SKM-1 (cell line): Measurements from ENCODE around the gene SPATS2L.

Experiments
- DNase-seq: peaks from one replicate; lab custom pipeline; 2025; ENCODE audit not compliant: unreplicated experiment; lab: John Stamatoyannopoulos, UW

Gene SPATS2L

DNA sequence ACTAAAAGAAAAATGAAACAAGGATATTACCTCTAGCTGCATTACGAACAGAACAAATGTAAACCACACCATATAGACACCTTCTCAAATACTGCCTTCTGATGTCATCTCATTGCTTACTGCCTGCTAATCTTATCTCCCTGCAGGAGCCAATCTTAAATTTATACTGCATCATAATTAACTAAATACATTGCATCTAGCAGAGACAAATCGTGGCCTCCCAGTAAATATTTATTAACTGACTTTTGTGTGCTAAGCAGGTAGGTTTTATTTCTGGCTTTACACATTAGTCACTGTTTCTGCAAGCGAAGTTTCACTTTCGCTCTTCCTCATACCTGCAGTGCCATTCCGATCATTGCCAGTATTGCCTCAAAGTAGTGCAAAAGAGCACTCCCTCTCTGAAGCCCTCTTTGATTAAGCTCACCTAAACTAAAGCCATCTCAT is 67.5 kb downstream of the SPATS2L start:
- DNase-seq, result no peak

DNA sequence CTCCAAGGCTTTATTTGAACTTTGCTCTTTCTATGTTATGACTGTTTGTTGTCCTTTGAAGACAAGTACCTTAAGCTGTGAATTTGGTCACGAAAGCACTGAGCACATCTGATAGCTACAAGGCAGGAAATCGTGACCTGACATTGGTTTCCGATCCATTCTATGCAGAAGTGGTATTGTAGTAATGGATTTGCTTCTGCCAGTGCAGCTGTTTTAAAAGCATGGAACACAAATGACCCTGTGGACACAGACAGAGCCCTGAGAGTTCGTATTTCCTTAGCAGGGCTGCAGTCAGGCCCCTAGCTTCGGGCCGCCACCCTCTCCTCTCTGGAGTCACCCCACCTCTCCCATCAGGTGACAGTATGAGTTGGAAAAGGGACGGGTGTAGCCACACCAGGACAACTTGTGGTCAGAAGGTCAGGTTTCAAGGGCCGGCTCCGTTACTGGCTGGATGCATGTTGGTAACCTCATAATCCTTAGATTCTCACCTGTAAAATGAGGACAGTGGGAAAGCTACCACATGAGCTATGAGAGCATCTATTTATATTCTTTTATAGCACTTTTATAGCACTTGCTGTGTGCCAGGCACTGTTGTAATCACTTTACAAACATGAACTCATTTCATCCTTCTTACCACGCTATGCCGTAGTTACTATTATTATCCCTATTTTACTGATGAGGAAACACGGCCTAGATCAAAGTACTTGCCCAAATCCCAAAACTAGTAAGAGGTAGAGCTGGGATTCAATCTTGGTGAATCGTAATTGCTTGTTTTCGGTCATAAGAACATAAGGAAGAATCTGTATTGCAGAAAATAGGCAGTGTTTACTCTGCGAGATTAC is 70.2 kb downstream of the SPATS2L start:
- DNase-seq, result no peak

DNA sequence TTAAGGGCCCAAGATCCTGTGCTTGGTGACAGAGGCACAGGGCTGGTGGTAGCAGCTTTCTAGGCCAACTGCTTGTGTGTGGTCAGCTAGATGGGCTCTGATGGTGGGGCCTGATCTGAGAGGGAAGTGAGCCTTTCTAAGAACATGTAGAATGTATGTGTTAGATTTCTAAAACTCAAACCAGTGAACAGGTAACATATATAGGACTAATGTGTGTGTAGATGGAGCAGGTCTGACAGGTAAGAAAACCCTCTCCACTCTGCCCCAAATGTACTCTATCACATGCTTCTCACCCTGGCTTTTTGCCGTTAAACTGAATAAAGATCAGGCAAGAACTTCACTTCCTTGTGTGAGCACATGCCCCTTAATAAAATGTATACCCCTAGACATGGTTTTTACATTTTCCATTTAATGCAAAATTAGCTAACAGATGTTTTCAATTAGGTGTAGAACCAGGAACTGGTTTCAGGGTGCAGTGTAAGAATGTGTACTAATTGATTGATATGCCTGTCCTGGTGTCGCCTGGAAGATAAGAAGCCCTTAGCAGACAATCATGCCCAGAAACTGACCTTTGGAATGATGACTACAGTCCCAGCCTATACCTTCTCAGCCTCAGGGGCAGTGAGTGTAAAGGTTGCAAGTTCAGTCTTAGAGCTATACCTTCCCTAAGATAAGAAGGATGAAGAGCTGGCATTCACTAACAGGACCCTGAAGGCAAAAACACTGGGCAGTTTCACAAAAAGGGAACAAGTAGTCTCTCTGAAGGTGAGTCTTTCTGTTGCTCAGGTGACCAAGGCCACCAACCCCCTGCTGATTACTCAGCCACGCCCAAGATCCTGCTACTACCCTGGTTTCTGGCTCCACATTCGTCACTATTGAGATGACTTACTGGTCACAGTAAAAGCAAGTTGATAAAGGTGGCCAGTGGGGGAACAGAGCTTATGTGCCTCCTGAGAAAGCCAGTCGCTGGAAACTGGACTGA is 71.2 kb downstream of the SPATS2L start:
- no peak for DNase-seq

DNA sequence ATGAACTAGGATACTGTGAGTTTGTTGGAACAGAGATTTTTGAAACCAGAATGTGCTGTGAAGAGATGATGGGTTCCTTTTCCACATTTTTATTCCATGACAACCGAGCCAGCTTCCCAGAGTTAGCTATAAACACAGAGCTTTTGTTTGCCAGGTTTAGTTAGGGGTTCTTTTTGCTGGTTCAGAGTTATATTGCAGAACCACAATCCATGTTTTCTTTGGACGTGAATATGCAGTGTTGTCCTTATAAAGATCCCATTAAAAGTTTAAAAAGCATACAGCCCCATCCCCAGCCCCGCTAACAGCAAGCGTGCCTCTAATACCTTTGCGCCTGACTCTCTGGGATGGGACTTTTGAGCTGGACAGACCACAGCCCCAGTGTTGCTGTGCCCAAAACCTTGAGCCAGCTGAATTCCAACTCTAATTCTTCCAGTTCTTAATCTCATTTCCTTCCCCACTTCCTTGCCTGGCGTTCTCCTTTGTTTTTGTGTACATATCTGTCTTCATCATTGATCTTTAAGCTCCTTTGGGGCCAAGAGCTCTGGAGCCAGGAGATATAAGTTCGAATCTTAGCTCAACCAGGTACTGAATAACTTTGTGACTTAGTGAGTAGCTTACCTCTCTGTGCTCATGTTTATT is 72.3 kb downstream of the SPATS2L start:
- no peak for DNase-seq

DNA sequence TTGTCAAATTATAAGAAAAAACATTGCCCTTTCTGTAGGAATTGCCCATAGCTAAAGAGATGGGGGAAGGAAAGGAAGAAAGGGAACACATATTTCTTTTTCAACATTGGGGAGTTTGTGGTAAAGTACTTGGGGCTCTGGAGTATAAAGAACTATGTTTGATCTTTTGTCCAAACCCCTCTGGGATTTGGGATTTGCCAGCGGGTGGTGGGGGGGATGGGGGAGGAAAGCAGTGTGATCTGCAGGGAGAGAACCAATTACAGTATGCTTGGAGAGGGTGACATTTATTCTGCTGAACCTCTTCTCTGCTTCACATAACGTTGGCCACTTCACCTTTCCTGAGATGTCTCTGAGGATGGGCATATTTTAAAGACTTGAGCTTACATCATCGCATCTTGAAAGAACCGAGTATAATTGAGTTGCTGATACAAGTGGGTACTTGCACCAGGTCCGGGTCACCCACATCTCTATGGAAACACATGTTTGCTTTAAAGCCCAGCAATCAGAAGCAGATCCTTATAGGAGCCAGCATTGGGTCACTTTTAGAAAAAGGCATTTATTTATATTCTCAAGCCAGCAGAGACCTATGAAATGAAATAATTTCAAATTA is 73.1 kb downstream of the SPATS2L start:
- no peak for DNase-seq

DNA sequence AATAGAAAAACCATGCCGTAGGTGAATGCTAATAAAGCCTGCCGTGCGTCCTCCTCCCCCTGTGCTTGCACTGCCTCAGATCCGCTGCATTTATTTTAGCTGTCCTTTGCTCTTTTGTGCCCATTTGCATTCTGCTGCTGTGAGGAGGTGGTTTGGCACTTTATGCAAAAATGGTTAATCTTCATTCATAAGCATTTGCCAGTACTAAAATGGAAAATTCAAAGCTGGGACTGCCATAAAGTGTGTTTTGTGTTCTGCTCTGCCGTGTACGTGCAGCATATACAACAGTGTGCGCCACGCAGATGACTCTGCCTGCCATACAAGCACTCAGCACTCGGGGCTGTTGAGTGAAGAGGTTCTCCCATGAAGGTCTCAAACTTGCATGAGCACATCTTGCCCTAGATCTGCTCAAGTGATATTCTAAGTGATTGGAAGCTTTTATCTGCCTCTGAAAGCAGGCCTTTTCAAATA is 73.6 kb downstream of the SPATS2L start:
- DNase-seq, result no peak

DNA sequence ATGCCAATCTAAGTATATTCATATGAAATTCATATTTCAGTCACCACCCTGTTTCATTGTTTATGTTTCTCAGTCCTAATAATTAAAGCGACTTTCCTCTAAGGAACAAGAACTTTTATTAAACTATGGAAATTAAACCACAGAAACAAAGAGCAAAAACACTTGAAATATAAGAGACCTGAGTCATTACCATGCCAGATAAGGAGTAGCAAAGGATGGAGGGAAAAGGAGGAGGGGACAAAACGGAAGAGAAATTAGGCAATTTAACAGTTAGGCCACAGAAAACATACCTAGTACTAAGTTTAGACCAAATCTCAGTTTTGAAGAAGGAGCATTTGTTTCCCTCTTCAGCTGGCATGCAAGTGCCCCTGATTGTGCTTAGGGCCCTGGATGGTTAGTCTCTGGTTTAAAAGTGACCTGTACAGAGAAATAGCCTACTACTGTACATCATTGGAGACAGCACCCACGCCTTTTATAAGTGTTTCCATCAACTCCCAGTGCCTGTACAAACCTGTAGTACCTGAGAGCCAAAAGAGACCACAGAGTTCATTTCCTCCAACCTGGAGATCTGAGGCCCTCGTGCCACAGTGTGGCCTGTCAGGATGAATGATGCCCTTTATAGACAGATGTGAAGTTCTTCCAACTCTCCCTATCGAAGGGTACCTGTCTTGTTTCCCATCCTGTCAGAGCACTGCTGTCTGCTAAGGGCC is 74.5 kb downstream of the SPATS2L start:
- no peak for DNase-seq

DNA sequence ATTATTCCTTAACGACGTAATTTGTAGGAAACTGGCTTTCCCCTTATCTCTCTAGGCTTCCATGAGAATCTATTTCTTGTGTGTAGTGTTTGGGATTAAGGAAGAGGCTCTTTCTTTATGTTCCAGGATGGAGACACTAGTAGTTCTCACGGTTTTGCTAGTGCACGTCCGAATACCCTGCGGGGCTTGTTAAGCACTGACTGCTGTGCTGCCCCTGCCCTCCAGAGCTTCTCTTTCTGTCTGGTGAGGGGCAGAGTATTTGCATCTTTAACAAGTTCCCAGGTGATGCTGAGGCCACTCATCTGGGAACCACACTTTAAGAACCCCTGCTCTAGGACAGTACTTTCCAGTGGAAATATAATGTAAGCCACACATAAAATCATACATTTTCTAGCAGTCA is 76.4 kb downstream of the SPATS2L start:
- DNase-seq, result no peak

DNA sequence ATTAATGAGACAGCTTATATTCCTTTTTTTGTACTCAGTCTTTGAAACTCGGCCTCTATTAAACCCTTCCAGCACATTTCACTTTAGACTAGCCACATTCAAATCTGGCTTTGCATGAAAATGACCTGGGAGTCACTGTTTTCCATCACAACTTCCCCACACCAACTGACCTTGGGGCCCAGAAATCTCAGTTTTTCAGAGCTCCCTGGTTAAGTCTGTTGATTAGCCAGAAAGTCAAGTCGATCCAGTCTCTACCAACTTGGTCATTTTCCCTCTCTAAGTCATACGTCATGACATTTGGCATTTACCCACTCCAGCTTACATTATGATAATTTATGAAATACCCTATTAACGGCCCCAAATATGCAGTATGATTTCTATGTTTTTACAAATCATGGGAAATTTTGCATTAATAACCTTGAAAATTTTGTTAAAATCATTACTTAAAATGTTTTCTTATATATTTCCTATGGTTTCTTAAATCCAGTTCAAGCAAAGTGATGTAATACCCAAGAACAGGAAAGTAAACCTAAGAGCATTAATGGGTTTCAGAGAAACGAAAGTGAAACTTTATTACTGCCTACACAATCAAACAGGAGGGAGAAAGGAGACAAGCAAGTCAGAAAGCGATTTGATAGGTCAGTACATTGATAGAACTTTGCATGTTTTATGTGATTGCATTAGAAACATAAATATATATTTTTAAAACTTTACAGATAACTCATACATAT is 77.1 kb downstream of the SPATS2L start:
- DNase-seq, result no peak

DNA sequence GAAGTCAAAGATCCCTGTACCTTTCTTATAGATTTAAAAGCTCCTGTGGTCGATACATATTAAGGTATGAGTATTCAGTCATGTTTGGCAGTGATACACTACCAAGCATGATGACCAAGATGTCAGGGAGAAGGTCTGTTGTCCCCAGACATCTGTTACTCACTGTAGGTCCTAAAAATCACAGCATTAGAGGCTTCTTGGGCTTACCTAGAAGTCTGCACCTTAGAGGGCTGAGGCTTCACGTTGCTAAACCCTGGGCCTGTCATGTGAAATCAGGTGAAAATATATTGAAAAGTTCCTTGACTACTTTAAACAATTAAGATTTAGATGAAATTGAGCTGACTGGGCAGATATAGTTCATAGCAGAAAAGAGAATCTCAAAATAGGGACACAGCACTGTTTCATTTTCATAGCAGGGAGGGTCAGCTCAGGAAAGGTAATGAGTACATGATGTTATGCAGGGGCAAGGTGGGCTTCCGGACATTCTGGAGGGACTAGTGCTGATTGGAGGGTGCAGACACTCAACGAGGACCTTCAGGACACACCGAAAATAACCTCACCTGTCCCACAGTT is 78.7 kb downstream of the SPATS2L start:
- no peak for DNase-seq

DNA sequence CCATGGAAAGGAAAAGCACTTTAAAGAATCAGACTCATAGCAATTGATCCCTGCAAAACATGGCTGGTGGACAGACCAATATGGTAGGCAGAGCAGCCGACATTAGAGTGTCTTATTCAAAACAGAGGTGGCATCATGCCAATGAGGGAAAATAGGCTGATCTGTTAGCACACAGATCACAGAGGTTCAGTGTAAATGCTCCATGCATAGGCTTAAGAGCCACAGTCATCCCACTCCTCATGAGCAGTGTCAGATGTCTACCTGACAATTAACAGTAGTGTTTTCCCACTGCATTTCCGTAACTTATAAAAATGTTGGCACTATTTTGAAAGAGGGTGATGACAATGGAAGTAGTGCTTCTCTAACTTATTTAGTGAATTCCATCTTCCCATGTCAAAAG is 86.7 kb downstream of the SPATS2L start:
- DNase-seq, result no peak

DNA sequence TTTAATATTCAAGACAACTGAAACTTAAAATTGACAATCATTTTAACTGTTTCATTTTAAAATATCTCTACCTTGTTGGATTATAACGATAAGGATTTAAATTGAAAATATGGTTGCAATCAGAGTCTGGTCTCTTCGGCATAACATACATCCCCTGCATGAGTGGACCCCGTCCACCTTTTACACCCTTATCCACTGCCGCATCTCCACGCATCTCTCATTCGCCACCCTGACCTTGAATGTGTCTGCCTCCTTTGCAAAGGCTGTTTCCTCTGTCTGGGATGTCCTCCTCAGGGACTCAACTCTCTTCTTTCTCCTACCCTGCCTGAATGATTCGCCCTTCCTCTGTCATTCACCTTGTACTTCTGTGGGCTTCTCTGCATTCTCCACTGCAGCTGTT is 87.6 kb downstream of the SPATS2L start:
- no peak for DNase-seq

DNA sequence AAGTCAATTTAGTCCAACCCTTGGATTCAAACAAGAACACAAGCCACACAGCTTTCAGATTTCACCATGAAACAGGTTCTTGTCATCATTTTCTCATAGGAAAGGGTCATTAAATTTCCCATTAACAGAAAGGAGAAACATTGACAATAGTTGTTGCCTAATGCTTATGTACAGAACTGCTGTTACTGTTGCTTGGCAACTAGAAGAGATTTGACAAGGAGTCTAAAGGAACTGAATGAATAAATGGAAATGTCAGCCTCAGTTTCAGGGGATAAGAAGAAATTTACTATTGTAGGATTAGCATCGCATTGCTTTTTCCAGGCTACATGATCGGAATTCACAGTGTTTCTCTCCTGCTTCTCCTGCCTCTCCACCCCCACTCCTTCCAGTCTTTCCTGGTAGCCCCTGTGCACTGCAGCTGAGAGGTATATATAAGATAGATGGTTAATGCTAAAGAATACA is 90.3 kb downstream of the SPATS2L start:
- no peak for DNase-seq

DNA sequence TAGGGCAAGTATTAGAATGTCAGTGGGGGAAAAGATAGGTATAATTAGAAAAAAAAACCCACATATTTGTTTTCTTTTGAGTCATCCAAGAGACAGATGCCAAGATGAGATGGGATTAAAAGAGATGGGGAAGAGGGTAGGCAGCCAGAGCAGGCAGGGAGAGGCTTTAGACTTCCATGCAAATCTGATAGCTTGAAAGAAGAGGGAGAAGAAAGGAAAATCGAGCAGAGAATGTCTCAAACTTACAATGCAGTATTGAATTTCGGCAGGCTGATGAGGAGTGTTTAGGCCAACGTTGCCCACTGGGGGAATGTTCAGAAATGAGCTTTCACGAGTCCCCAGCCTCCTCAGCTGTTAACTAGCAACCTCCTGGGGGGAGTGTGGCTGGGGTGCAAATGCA is 91.3 kb downstream of the SPATS2L start:
- no peak for DNase-seq

DNA sequence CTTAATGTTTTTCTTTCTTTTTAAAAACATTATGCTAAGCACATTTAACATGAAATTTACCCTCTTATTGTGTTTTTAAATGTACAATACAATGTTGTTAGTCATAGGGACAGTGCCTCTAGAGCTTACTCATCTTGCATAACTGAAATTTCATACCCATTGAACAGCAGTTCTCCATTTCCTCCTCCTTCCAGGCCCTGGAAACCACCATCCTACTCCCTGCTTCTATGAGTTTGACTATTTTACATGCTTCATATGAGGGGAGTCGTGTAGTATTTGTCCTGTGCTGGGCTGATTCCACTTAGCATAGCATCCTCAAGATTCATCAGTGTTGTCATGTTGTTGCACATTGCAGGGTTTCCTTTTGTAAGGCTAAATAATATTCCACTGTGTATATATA is 92.6 kb downstream of the SPATS2L start:
- DNase-seq, result no peak

DNA sequence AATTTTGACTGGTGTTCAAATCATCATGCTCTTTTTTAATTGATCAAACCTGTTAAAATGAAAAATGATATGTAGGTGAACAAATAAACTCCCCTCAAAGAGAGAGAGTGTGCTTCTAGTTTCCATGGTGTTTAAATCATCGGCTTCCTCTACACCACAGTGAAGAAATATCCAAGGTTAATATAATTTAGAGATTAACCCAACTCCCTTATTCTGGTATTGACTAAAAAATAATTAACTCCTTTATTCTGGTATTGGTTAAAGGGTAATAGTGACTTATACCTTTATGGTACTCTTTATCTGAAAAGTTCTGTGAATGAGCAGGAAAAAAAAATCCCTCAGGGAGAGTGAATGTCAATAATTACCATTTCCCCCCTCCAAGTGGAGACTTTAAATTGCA is 93.1 kb downstream of the SPATS2L start:
- no peak for DNase-seq

DNA sequence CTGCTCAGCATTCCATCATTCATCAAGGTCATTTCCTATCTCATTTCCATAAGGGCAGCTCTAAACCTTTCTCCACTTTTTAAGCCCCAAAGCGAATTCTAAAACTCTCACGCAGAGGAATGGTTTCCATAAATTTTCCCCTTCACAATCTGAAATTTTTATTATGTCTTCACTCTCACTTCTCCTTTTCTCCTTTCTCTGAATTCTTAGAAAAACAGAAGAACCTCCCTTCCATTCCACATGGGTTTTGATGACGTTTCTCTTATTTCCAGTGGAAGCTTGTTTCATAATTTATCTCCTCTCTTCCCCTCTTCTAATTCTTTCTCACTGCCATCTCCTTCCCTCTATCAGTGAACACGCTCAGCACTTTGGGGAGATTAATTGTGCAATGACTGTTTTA is 97.3 kb downstream of the SPATS2L start:
- DNase-seq, result no peak

DNA sequence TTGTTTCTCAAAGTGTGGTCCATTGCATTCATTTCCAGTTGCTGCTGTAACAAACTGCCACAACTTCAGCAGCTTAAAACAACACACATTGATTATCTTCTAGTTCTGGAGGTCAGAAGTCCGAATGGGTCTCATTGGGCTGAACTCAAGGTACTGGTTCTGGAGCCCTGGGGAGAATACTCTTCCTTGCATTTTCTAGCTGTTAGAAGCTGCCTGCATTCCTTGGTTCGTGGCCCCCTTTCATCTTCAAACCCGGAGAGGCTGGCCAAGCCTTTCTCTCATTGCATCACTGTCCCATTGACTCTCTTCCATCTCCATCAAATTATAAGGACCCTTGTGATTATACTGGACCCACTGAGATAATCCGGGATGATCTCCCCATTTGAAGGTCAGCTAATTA is 98.1 kb downstream of the SPATS2L start:
- no peak for DNase-seq

DNA sequence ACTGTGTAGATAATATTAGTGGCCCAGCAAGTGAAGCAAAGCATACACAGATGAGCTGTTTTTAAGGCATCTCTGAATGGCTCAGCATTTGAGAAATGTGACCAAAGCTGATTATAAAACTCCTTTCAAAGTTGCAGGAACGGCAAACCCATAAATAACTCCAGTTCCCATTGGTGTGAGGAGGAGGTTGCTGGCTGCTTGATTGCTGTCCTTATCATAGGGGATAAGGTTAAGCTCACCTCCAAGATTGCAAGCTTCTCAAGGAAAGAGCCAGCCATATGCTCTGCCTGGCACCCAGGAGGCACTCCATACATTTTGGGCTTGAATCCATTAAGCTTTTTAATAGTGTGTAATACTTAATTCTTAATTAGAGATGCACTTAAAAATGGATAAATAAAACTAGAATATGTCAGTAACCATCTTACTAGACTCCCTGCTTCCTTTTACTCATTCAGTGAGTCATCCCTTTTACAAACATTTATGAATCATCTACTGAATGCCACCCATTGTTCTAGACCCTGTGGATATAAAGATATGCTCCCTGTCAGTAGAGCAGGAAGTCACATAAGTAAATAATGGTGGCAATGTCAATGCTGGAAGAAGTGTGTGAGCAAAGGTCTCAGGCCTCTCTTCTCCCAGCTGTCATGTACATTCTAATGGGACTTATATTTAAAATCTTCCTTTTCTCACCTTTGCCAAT is 99.3 kb downstream of the SPATS2L start:
- no peak for DNase-seq
